Neuronal stem cell (in vitro differentiated cells): ENCODE data around the gene DUOXA2.

Experiments
- DNase-seq: peaks from one replicate; pipeline ENCODE4 v3.0.0-alpha.2; 2013; ENCODE audit warnings: low spot score
- H2AFZ ChIP-seq: one replicate; pipeline ENCODE4 v1.6.1; 2013; ENCODE audit warnings: mild to moderate bottlenecking, low read length, inconsistent platforms
- H2AK5ac ChIP-seq: 2 replicates; pipeline ENCODE4 v1.6.1; 2013; ENCODE audit warnings: low read depth, mild to moderate bottlenecking, inconsistent platforms, low read length, moderate library complexity, mixed read lengths
- H2BK120ac ChIP-seq: 2 replicates; pipeline ENCODE4 v1.6.1; 2013; ENCODE audit warnings: low read depth, mild to moderate bottlenecking, inconsistent platforms, low read length, moderate library complexity, mixed read lengths
- H2BK12ac ChIP-seq: one replicate; pipeline ENCODE4 v1.6.1; 2013; ENCODE audit warnings: low read length, inconsistent platforms
- H2BK15ac ChIP-seq: 2 replicates; pipeline ENCODE4 v1.6.1; 2013; ENCODE audit warnings: mild to moderate bottlenecking, low read length, inconsistent platforms, mixed read lengths
- H2BK5ac ChIP-seq: one replicate; pipeline ENCODE4 v1.6.1; 2013; ENCODE audit warnings: inconsistent platforms, mild to moderate bottlenecking, low read length, moderate library complexity
- H3K14ac ChIP-seq: one replicate; pipeline ENCODE4 v1.6.1; 2013; ENCODE audit warnings: low read length, inconsistent platforms
- H3K18ac ChIP-seq: 2 replicates; pipeline ENCODE4 v1.6.1; 2013; ENCODE audit warnings: low read length, inconsistent platforms
- H3K23ac ChIP-seq: 2 replicates; pipeline ENCODE4 v1.6.1; 2013; ENCODE audit warnings: low read depth, mild to moderate bottlenecking, mixed read lengths, low read length, inconsistent platforms; ENCODE audit not compliant: poor library complexity
- H3K27ac ChIP-seq: replicated peaks from 3 replicates; pipeline ENCODE4 v1.5.1; 2013; ENCODE audit warnings: low read length, inconsistent platforms
- H3K27me3 ChIP-seq, 3 experiments: 2 replicates each; pipeline ENCODE4 v1.6.1; 2013; ENCODE audit warnings: low read length in 3 of 3, mild to moderate bottlenecking in 2 of 3, inconsistent platforms in 1 of 3, low read depth in 1 of 3, mixed read lengths in 1 of 3, moderate library complexity in 1 of 3; ENCODE audit not compliant: control insufficient read depth in 3 of 3, insufficient read depth in 3 of 3
- H3K36me3 ChIP-seq, 2 donors: replicated peaks in 1 of 2; 2 replicates each; pipeline ENCODE4 v1.6.1; 2013; ENCODE audit warnings: low read length in 2 of 2; ENCODE audit not compliant: control insufficient read depth in 2 of 2, insufficient read depth in 2 of 2
- H3K4ac ChIP-seq: 2 replicates; pipeline ENCODE4 v1.6.1; 2013; ENCODE audit warnings: inconsistent platforms, mild to moderate bottlenecking, low read length, moderate library complexity
- H3K4me1 ChIP-seq, 2 donors: 1 replicate in 1 of 2; 2 replicates in 1 of 2; pipeline ENCODE4 v1.6.1; 2013; ENCODE audit warnings: low read length in 2 of 2, low read depth in 1 of 2; ENCODE audit not compliant: control insufficient read depth in 2 of 2, insufficient read depth in 1 of 2
- H3K4me2 ChIP-seq: one replicate; pipeline ENCODE4 v1.6.1; 2013; ENCODE audit warnings: mild to moderate bottlenecking, low read length, inconsistent platforms; ENCODE audit not compliant: insufficient read depth, poor library complexity, severe bottlenecking
- H3K4me3 ChIP-seq, 2 donors: 2 replicates each; pipeline ENCODE4 v1.5.1; 2013; ENCODE audit warnings: low read length in 2 of 2, mild to moderate bottlenecking in 2 of 2, inconsistent platforms in 1 of 2, moderate library complexity in 1 of 2
- H3K79me1 ChIP-seq: one replicate; pipeline ENCODE4 v1.6.1; 2013; ENCODE audit warnings: low read depth, mild to moderate bottlenecking, inconsistent platforms, low read length, moderate library complexity
- H3K9ac ChIP-seq: one replicate; pipeline ENCODE4 v1.6.1; 2013; ENCODE audit warnings: mild to moderate bottlenecking, low read depth, low read length, inconsistent platforms; ENCODE audit not compliant: poor library complexity
- H3K9me3 ChIP-seq, 2 donors: replicated peaks in 1 of 2; 2 replicates each; pipeline versions ENCODE3 to v1.6.1; 2013; ENCODE audit warnings: low read length in 2 of 2, mild to moderate bottlenecking in 2 of 2, inconsistent platforms in 1 of 2, low read depth in 1 of 2, mixed read lengths in 1 of 2, moderate library complexity in 1 of 2; ENCODE audit not compliant: control insufficient read depth in 2 of 2, insufficient read depth in 1 of 2
- H4K8ac ChIP-seq: one replicate; pipeline ENCODE4 v1.6.1; 2013; ENCODE audit warnings: low read depth, mild to moderate bottlenecking, inconsistent platforms, low read length, moderate library complexity
- H4K91ac ChIP-seq: one replicate; pipeline ENCODE4 v1.6.1; 2013; ENCODE audit warnings: low read length, low read depth, mild to moderate bottlenecking, inconsistent platforms; ENCODE audit not compliant: poor library complexity
- WGBS, 2 donors: extraction: QIAGEN DNeasy Blood & Tissue Kit; methylation state at CpG; one replicate each; pipeline ENCODE4 v1.1.7; 2013; ENCODE audit warnings: missing lambda C conversion rate in 2 of 2, mixed read lengths in 1 of 2; ENCODE audit not compliant: insufficient read length in 2 of 2, insufficient replicate concordance in 1 of 2; ENCODE audit errors: extremely low coverage in 2 of 2; 5-methylcytosine and 5-hydroxymethylcytosine counted together

The DUOXA2 gene

DNA sequence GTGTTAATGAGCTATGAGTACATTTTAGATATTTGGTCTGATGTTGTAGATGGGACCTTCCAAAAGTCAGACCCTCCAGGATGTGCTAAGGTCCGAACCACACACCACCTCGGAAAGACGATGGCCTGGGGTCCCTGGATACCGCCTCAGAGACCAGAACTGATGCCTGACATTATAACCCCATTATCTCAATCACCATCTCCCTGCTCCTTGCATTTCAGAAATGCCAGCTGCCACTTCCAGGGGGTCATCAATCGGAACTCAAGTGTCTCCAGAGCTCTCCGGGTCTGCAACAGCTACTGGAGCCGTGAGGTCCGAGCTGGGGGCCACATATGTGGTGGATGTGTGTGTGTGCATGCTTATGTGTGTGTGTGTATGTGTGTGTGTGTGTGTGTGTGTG, 23.6 kb downstream of the DUOXA2 start:
- no peak for DNase-seq
- Histone ChIP-seq H3K4ac (no peak overlapping the region), H3K79me1 (no peaks in the 10 kb centered on the region), H3K4me2 (no peak overlapping the region), H3K36me3 (no peaks in the 10 kb centered on the region), H2BK5ac (no peak overlapping the region), H3K18ac (no peak overlapping the region), H3K9ac (no peak overlapping the region), H4K91ac (no peak overlapping the region), H2BK15ac (no peak overlapping the region), H3K9me3 (peaks cover 2 to 6% of the 10 kb centered on the region in 2 donors), H3K14ac (peak overlapping the region; percentile 38), H2BK120ac (peak overlapping the region; percentile 81), H2AK5ac (peak overlapping the region; percentile 96), H2BK12ac (peak overlapping the region; percentile 19), H3K4me1 (no peaks in the 10 kb centered on the region), H2AFZ (no peak overlapping the region), H4K8ac (peak overlapping the region; percentile 32), H3K4me3 (no peak overlapping the region), H3K23ac (peak overlapping the region; percentile 82), H3K27ac (no peak overlapping the region), H3K27me3 (peaks cover 11 to 91% (median 39%) of the 10 kb centered on the region in 3 experiments)
- no CpG with 5 or more reads among the region's 8 CpGs for WGBS, 2 donors

DNA sequence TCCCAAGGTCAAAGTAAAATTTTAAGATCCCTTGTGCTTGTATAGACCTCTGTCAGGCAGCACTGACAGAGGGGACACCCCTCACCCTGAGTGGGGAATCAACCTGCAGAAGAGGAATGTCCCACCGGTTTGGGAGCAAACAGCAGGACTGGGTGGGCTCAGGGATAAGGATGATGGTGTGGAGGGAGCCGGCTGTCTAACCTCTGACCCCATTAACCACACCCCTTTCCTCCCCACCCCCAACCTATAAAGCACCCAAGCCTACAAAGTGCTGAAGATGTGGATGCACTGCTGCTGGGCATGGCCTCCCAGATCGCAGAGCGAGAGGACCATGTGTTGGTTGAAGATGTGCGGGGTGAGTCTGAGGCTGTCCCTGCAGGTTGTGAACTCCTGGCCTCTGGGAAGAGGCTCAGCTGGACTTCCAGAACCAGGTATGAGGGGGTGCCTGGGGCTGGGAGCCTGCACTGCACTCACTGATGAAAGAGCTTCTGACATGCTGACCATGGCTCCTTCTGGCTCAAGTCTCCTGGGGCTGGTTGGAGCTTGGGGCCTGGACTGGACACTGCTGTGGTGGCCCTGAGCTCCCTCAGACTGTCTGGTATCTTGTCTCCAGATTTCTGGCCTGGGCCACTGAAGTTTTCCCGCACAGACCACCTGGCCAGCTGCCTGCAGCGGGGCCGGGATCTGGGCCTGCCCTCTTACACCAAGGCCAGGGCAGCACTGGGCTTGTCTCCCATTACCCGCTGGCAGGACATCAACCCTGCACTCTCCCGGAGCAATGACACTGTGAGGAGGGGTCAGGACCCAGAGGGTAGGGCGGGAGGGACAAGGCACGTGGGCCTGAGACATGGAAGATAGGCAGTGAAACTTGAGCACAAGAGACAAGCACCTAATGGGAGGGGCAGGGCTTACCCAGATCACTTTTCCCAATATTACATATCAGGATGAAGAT, 25.0 kb downstream of the DUOXA2 start:
- Histone ChIP-seq H3K4ac (no peak overlapping the region), H2AFZ (no peak overlapping the region), H3K27ac (no peak overlapping the region), H3K9ac (no peak overlapping the region), H2BK5ac (peak overlapping the region; percentile 56), H3K18ac (peak overlapping the region; percentile 46), H3K9me3 (peaks cover 2 to 6% of the 10 kb centered on the region in 2 donors), H3K23ac (no peak overlapping the region), H3K4me1 (no peaks in the 10 kb centered on the region), H2AK5ac (no peak overlapping the region), H2BK12ac (no peak overlapping the region), H3K14ac (no peak overlapping the region), H3K36me3 (no peaks in the 10 kb centered on the region), H4K91ac (no peak overlapping the region), H4K8ac (peak overlapping the region; percentile 9), H2BK120ac (no peak overlapping the region), H3K4me2 (no peak overlapping the region), H3K27me3 (peaks cover 11 to 87% (median 25%) of the 10 kb centered on the region in 3 experiments), H3K4me3 (no peak overlapping the region), H3K79me1 (no peaks in the 10 kb centered on the region), H2BK15ac (no peak overlapping the region)
- WGBS, 2 donors, result no CpG with 5 or more reads among the region's 12 CpGs
- DNase-seq, result no peak

DNA sequence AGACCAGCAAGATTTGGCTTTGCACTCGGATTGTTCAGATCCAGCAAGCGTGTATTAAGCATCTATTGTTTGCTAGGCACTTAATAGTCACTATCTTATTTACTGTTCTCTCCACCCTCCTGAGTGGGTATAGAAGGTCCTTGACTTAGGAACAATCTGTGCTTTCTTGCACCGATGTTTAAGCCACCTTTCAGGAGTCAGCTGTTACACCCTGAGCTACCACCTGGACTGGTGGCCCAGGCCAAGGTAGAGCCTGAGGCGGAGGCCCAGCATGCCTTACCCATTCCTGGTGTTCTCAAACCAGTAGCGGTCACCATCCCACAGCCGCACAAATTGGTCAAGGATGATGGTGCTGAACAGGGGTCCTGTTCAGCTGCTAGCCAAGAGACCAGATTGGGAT, 25.6 kb downstream of the DUOXA2 start:
- no peak overlapping the region for H2BK120ac ChIP-seq
- H3K4me1 ChIP-seq, result no peaks in the 10 kb centered on the region
- H3K79me1 ChIP-seq, result no peaks in the 10 kb centered on the region
- no peak overlapping the region for H2BK12ac ChIP-seq
- H3K27ac ChIP-seq, result no peak overlapping the region
- H4K8ac ChIP-seq, result no peak overlapping the region
- H3K4me2 ChIP-seq, result no peak overlapping the region
- no peak overlapping the region for H3K23ac ChIP-seq
- DNase-seq, result no peak
- H3K36me3 ChIP-seq, result no peaks in the 10 kb centered on the region
- no CpG with 5 or more reads among the region's 6 CpGs for WGBS, 2 donors
- no peak overlapping the region for H3K9ac ChIP-seq
- no peak overlapping the region for H2BK15ac ChIP-seq
- peaks cover 6 to 86% (median 18%) of the 10 kb centered on the region in 3 experiments for H3K27me3 ChIP-seq
- H4K91ac ChIP-seq, result no peak overlapping the region
- H3K14ac ChIP-seq, result no peak overlapping the region
- no peak overlapping the region for H3K4ac ChIP-seq
- H2AFZ ChIP-seq, result no peak overlapping the region
- no peak overlapping the region for H3K4me3 ChIP-seq
- no peak overlapping the region for H2AK5ac ChIP-seq
- H3K18ac ChIP-seq, result no peak overlapping the region
- no peak overlapping the region for H2BK5ac ChIP-seq
- peaks cover 0 to 2% of the 10 kb centered on the region in 2 donors for H3K9me3 ChIP-seq

DNA sequence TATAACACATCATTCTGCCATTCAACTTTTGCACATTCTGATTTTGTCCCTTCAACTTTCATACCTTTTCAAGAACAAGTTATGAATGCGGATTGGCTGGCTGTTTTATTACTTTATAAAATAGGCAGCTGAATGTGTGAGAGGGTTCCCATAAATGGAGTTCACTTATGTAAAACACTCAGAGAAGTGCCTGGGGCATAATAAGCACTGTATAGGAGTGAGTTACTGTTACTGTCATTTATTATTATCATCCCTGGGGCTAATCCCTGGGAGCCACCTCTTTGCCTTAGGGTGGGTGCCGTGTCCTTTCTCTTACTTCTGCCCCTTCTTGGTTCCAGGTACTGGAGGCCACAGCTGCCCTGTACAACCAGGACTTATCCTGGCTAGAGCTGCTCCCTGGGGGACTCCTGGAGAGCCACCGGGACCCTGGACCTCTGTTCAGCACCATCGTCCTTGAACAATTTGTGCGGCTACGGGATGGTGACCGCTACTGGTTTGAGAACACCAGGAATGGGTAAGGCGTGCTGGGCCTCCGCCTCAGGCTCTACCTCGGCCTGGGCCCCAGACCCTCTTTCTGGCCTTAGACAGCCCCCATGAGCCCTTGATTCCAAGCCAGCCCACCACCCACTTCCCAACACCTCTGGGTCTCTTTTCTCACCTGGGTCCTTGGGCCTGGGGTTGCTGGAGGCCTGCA, 26.6 kb downstream of the DUOXA2 start:
- Histone ChIP-seq H3K4me2 (no peak overlapping the region), H3K27ac (no peak overlapping the region), H3K9me3 (no peaks in the 10 kb centered on the region), H3K4me3 (no peak overlapping the region), H4K8ac (no peak overlapping the region), H3K4me1 (no peaks in the 10 kb centered on the region), H3K18ac (no peak overlapping the region), H2AK5ac (no peak overlapping the region), H4K91ac (no peak overlapping the region), H3K9ac (no peak overlapping the region), H2BK15ac (no peak overlapping the region), H3K27me3 (peaks cover 2 to 84% (median 11%) of the 10 kb centered on the region in 3 experiments), H2BK5ac (no peak overlapping the region), H3K79me1 (no peaks in the 10 kb centered on the region), H3K23ac (no peak overlapping the region), H3K14ac (no peak overlapping the region), H3K4ac (no peak overlapping the region), H2AFZ (no peak overlapping the region), H2BK12ac (no peak overlapping the region), H2BK120ac (no peak overlapping the region), H3K36me3 (no peaks in the 10 kb centered on the region)
- WGBS, 2 donors, result no CpG with 5 or more reads among the region's 10 CpGs
- DNase-seq, result no peak
